Stimulated activated CD4-positive, alpha-beta T cell treated with anti-CD3 and anti-CD28 coated beads, Interleukin-1b, Interleukin-23, amount 100 ng/mL, for 4 hours (primary cell): ENCODE data around the gene CUBN.

Source experiments
- DNase-seq, 2 donors: peaks; one replicate each; pipeline ENCODE4 v3.0.0-alpha.2; 2020; ENCODE audit warnings: low read depth in 2 of 2

Gene CUBN

DNA sequence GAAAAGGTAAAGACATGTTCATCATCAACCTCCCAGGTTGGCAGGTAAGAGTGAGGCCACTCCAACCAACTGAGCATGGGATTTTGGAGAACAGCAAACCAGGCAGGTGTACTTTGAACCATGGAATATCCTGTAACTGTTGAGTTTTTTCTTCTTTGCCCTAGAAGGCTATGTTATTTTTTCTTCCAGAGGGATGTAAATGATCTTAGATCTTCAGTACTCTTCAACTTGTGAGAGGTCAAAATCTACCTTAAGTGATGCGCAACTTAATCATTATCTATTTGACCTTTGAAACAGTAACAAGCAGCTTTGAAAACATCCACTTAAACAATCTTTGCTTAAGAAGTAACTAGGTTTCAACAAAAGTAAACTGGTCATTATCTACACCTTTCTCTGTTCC is at the start of gene CUBN:
TSS of gene CUBN (minus strand) at position 71 of the 400 bp plus-strand sequence. CDS start at position 25, 46 bp downstream.
- DNase-seq, result no peak

DNA sequence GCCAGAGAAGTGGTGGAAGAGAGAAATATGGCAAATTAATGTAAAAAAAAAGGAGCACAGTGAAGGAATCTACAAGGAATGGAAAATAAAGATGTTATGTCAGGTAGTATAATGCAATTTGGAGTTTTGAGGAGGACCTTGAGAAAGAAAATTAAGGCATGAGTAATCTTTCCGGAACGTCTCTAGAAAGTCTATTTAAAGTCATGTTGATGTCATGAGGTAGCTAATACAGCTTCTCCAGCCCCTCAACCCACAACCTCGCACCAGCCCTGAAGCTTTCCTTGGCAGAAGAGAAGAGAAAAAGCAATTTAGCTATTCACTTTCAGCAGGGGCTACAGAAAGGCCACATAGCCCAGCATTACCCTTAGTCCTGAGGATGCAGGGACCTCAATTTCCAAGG is 49.4 kb upstream of the CUBN start:
- no peak for DNase-seq

DNA sequence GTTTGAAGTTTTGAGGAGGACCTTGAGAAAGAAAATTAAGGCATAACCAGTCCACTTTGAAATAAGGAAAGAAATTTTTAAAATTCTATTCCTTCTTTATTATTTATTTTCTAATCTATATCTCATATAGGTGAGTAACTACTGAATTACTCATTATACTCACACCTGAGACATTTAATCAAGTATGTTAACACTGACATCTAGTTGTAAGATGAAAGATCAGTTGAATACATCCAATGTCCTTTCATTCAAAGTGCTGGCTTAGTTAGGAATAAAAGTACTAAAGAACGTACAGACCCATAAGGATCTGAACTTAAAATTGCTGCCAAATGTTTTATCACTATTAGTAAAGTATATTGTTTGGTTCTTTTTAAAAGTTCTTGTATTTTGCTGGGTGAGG is 48.4 kb upstream of the CUBN start:
- DNase-seq, result no peak

DNA sequence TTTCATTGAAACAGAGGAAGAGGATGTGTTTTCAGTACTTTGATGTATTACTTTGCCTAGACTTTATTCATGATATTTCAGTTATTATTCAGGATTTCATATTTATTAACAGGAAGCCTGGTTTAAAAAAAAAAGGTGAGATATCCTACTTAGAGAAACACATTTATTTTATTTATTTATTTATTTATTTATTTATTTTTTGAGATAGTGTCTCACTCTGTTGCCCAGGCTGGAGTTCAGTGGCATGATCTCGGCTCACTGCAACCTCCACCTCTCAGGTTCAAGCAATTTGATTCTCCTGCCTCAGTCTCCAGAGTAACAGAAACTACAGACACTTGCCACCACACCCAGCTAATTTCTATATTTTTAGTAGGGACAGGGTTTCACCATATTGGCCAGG is 47.4 kb upstream of the CUBN start:
- DNase-seq, result no peak

DNA sequence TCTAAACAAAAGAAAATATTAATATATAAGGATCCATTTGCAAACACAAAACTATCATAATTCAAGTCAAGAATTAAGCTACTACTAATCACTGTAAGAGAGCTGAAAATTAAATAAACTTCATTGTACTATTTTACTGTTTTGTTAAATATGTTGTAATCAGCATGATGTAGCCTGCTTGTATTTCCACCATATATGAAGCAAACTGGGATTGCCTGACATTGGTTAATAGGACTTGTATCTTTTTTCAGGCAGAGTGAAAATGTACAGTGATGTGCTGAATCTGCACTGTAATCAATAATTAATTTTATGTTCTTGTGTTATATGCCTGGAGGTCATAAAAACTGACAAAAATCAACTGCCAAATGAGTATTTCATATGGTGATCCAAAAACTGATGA is 46.5 kb upstream of the CUBN start:
- no peak for DNase-seq

DNA sequence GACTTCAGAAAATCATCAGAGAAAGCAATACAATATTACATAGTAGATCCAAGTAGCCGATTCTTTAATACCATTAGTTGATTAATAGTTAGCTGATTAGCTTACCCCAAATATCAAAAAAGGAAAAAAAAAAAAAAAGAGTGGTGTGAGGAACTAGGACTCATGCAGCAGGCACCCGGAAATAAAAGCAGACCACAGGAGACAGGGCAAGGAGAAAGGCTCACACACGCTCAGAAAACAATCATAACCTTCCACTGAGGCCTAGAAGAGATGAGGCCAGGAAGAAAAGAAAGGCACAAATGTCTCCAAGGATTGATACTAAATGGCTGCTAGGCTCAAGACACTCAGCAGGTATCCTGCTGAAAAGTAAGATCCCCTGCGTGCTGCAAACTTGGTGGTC is 45.9 kb upstream of the CUBN start:
- no peak for DNase-seq

DNA sequence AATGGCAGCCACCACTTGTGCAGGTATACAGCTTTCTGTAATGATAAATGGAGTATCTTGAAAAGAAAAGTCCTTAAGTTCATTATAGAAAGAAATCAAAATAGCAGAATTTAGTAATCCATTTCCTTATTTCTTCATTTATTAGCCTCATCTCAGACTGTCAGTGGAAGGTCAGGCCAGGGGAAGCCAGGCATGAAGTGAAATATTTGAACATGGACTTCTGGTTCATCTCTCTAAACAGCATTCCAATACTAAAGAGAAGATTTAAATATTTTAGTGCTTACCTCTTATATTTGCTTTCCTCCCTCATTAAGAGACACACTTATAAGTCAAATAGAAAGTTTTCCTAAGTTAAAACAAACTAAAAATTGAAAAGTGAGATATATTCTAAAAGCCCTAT is 45.0 kb upstream of the CUBN start:
- DNase-seq, result no peak

DNA sequence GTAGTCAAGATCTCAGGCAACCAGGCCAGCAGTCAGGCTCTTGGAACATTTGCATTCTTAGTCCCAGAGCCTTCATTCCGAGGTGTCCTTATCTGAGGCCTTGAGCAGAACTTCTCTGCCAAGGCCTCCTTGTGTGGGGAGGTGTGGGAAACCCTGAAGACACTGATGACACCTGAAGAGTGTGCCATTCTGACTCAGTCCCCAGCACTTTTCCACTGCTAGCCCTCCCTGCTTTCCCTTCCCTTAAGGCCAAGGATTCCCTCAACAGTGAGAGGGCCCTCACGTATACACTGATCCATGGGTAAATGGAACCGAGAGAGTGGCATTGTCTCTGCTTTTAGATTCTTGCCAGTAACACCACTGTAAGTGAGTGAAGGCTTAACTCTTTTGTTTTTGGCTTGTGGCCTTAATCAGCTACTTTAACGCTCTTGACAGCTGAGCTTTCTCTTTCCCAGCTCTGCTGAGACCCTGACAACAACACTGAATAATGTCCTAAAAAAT is 41.6 kb upstream of the CUBN start:
- DNase-seq, result no peak

DNA sequence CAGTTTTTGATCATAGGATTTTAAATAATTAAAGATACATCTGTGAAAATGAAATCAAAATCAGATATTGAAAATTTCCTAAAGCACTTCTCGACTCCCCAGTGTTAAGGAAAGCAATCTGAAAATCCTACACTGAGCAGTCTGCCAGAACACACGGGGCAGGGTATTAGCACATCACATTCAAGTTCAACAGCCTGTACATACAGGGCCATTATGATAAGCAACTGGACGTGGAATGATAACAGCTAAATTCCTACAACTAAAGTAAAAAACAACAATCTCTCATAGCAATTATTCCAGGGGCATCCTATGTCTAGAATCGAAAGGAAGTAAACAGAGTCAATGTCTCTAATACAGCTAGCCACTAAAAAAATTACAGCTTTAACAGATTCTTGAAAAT is 40.2 kb upstream of the CUBN start:
- no peak for DNase-seq

DNA sequence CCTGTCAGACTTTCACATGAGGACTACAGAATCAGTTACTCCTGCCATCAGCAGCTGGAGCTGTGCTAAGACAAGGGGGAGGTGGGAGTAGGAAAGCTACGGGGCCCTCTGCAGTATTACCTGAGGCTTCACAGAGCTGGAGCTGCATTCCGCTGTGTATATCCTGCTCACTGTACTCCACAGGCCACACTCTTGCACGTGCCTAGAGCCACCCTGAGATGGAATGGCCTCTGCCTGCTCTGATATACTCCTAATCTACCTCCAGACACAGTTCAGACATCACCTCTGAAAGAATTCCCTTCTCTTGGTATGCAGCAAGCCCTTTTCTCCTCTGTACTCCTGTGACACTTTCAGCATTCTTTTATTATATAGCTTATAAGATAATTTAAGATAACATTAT is 37.1 kb upstream of the CUBN start:
- DNase-seq, result no peak

DNA sequence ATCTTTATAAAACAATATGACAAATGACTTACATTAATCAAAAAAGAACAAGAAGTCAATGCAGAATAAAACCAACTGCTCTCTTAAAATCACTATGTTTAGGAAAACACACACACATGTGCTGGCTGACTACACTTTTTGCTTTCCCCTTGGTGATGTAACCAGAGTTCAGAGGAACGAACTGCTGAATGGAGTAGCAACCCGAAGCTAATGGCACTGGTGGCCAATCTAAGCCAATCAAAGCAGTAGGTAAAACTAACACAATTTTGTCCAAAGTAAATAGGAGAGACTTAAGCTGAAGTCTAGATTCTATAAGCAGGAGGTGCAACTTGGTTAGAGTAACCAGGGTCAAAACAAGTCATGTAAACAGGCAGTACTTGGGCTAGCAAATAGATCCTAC is 33.2 kb upstream of the CUBN start:
- no peak for DNase-seq

DNA sequence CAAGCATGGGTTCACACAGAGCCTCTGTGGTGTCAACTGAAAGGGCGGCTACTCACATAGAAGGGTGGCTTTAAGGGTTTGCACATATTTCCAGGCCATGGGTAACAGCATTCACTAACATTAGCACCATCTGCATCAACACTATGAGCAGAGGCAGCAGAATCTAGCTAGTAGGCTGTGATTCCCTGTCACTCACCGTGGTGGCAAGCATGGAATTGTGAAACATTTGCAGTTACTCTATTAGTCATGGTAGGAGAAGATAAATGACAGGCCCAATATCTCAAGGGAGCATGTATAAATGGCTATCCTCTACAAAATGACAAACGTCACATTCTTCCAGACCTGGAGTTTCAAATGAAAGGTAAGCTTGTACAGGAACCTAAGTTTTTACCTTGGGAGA is 32.2 kb upstream of the CUBN start:
- DNase-seq, result no peak

DNA sequence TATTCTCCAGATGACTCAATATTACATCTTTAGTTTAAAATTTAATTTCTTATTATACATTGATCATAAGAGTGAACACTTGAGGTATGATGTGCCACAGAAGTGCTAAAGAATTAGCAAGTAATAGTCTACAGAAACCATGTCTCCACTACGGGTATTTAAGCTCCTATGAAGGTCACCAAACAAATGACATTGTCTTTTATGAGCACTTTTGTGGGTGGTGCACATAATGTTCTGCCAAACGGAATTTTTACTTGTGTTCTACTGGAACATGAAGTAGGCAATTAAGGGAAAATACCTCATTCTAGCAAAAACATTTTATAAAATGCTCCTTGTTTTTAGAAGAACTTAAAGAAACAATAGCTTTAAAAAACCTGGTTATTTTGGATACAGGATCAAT is 27.4 kb upstream of the CUBN start:
- no peak for DNase-seq

DNA sequence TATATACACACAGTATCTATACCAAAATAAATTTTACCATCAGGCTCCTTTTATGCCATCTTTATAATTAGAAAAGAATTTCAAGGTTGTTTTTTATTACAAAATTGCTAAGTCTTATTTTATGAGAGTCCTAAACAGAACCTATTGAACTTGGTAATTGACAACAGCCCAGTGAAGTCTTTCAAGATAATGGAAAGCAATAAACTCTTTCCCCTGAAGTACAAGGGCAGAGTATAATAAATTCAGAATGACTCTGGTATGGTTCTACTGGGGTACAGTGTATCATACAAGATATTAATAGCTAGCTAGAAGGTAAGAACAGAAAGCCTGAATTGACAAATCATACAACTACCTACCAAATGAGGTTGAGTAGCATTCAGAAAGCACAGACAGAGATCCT is 26.2 kb upstream of the CUBN start:
- DNase-seq, result no peak

DNA sequence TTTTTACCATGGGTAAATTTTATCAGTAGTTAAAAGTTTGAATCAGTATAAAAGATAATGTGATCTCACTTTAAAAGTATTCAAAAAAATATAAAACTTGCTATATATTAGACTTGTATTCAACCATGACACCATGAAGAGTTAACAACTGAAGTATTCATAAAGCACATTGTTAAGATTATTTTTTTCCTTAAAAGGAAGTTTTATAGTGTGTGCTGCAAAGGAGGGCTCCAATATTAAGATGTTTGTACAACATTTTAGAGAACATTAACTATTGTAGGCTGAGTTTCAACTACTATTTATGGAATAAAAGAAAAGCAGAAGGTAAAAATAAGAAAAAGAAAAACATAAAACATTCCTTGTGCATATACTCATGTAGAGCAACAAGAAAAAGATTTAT is 24.5 kb upstream of the CUBN start:
- no peak for DNase-seq

DNA sequence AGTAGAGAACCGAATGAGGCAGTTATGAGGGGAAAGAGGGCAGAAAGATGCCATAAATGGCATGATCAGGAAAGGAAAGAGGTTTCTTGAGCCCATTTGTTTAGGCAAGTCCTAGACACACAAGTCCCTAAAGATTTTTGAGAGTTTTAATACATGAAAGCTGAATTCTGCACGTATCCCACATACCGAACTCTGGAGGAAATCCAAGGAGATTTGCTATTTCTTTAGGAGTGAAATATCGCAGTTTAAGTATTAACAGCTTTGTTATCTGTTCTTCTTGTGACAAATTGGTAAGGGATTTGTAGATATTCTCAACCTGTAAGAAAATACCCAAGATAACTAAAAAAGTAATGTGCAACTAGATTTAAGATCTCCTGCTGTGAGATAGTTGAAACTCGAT is 23.7 kb upstream of the CUBN start:
- DNase-seq, result no peak

DNA sequence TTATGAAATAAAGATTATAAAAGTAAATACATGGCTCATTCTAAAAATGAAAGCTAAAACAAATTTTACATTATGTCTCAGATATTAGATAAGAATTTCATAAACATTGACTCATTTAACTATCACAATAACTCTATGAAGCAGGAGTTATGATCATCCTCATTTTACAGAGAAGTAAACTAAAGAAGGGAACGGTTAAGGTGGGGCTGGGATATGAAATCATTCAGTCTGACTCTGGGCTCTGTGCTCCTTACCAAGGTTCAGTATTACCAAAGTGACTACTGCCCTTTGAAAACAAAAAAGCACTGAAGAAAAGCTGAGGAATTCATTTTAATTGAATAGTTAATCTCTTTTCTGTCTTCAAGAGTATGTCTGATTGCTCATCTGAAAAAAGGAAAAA is 22.1 kb upstream of the CUBN start:
- no peak for DNase-seq

DNA sequence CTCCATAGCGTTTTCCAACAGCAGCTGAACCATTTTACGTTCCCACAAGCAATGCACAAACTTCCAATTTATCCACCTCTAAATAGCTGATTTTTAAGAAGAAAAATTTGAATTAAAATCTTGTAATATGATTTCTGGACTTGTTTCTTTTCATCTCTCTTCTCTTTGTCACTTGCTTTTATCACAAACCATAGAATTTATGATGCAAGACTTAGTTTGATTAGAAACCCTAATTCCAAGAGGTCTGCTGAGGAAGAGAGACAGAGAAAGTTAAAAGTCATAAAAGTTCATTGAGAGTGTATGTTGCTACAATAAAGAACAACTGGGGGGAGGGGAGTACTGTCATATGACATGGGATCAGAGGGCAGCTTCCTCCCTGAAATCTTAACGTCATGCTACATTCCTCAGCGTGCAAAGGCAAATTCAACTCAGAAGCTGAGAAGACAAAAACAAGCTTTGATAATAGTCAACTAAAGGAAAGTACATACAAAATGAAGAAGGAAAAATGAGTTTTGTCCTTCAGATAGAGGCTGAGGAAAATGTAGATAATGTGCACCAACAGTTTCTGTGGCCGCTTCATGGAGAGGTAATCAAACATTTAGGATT is 18.4 kb upstream of the CUBN start:
- no peak for DNase-seq

DNA sequence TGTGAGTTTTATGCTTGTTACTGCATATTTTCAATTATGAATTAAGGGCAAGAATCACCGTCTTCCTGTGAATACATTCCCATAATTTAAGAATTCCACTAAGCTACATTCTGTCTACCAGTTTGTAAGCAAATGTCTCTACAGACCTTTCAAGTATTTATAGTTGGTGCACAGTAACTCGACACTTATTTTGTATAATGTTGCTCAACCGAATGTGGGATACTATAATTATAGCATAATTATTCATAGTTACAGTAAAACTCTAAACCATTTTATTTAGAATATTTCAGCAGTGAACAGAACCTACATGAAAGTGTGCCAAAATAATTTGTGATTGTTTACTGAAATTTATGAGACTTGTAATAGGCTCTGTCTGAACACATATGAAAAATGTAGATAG is 17.3 kb upstream of the CUBN start:
- no peak for DNase-seq

DNA sequence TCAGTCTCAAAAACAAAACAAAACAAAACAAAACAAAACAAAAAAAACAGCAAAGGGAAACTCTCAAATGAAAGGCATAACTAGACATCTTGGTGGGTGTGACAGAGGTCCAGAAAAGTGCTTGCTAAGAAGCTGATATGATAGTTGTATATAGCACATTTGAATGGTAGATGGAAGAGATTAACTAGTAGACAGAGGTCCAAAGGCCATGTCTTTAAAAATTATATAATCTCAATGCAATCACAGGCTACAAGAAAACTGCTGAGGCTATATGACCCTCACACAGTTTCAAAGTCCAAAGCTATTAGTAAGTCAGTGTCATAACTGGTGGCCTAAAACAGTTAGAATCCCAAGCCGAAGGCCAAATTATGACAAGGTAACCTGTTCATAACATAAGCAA is 15.6 kb upstream of the CUBN start:
- no peak for DNase-seq

DNA sequence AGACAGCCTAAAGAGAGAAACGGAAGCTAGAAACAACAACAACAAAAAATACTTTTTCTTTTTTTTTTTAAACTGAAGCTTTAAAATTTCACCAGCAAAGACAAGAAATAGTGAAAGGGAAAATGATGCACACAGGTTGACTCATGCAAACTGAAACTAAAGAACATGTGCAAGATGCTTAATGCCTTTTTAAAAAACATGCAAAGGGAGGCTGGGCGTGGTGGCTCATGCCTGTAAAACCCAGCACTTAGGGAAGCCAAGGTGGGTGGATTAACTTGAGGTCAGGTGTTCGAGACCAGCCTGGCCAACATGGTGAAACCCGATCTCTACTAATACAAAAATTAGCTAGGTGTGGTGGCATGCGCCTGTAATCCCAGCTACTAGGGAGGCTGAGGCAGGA is 15.1 kb upstream of the CUBN start:
- peak; percentile 26 to 37 for DNase-seq

DNA sequence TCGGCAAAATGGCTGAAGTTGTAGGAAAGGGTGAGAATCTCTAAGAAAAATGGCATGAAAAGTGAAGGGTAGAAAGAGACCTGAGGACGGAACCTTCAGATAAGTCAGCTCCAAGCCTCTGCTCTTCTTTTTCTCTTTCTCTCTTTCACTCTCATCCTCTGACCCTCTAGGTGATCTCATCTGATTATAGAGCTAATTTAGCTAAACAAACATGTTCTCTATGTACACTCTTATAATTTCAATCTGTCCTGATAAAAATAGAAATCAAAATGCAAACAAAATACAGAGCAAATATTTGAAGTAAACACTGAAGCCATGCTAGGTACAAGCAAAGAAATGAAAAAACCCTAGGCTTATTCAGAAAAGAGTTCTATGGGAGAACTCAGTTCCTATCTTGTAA is 14.4 kb upstream of the CUBN start:
- DNase-seq, result no peak

DNA sequence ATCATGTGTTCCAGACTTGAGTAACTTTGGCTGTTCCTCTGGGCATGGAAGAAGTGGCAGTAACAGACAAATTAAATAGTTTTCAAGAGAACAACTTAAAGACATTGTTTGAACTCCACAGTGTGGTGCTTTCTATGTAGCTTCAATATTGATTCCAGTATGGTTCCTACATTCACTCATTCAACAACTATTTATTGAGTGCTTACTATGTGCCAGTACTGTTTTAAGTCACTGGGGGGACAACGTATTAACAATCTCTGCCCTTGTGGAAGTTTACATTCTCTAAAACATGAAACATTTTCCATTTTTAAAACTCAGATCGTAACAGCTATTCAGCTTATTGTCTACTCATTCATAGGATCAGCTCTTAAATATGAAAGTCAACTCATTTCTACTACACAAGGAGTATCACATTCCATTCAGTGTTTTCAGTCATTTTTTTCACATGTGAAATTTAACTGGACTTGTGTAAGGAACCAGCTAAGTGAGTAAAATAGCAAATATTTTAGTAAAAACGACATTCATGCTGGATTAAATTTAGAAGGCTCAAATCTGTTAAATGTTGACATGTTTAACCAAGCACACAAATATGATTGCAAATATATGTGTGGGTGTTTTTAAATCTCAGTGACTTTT is 13.6 kb upstream of the CUBN start:
- no peak for DNase-seq
